ENCODE data around the gene CDH4. TPM values are rescaled to one million over a fixed set of nuclear protein-coding genes. Genes with fewer than 3 reads are reported as not detected.

CDH4 gene
- total RNA-seq, 2 donors from 2014 or later: 0.07 to 0.94 TPM

- no peak for DNase-seq (ENCODE audit: low spot score)
- no peak overlapping the region for H3K27ac ChIP-seq
- no peaks in the 10 kb centered on the region for H3K9me3 ChIP-seq
- no peaks in the 10 kb centered on the region for H3K27me3 ChIP-seq
- H3K4me1 ChIP-seq: peaks cover 0 to 5% of the 10 kb centered on the region in 2 donors
- H3K4me3 ChIP-seq: no peak overlapping the region
- H3K36me3 ChIP-seq: no peaks in the 10 kb centered on the region
- TF ChIP-seq, protein P1, sequence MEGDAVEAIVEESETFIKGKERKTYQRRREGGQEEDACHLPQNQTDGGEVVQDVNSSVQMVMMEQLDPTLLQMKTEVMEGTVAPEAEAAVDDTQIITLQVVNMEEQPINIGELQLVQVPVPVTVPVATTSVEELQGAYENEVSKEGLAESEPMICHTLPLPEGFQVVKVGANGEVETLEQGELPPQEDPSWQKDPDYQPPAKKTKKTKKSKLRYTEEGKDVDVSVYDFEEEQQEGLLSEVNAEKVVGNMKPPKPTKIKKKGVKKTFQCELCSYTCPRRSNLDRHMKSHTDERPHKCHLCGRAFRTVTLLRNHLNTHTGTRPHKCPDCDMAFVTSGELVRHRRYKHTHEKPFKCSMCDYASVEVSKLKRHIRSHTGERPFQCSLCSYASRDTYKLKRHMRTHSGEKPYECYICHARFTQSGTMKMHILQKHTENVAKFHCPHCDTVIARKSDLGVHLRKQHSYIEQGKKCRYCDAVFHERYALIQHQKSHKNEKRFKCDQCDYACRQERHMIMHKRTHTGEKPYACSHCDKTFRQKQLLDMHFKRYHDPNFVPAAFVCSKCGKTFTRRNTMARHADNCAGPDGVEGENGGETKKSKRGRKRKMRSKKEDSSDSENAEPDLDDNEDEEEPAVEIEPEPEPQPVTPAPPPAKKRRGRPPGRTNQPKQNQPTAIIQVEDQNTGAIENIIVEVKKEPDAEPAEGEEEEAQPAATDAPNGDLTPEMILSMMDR (IDR thresholded peaks at IDR 0.05): no peak
These were observed 51.6 kb downstream of the CDH4 start for GRCh38 chr20:61303675-61304074.

- no peak for DNase-seq (ENCODE audit: low spot score)
- Histone ChIP-seq H3K4me3 (no peak overlapping the region), H3K27me3 (no peaks in the 10 kb centered on the region), H3K27ac (no peak overlapping the region), H3K9me3 (no peaks in the 10 kb centered on the region), H3K36me3 (no peaks in the 10 kb centered on the region), H3K4me1 (peaks cover 0 to 5% of the 10 kb centered on the region in 2 donors)
- TF ChIP-seq, protein P1 (IDR thresholded peaks at IDR 0.05): no peak
These were observed 52.7 kb downstream of the CDH4 start for GRCh38 chr20:61304750-61305149.

DNA sequence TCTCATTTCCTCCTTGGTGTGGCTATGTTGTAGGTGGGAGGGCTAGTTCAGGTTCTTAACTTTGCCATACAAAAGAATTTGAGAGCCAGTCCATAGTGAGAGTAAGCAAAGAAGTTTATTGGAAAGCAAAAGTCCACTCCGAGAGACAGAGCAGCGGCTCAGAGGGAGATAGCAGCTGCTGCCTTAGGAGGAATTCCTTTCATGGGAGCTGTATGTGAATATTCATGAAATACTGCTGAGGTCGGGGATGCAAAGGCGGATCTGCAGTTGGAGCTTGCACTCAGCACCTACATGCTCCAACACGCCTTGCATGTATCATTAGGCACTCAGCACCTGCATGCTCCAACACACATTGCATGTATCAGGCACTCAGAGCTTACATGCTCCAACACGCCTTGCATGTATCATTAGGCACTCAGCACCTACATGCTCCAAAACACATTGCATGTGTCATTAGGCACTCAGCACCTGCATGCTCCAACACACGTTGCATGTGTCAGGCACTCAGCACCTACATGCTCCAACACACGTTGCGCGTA, 54.9 kb downstream of the CDH4 start:
- Histone ChIP-seq H3K4me1 (peaks cover 0 to 5% of the 10 kb centered on the region in 2 donors), H3K27ac (no peak overlapping the region), H3K36me3 (no peaks in the 10 kb centered on the region), H3K27me3 (no peaks in the 10 kb centered on the region), H3K4me3 (no peak overlapping the region), H3K9me3 (no peaks in the 10 kb centered on the region)
- DNase-seq (ENCODE audit: low spot score): no peak
- TF ChIP-seq, protein P1 (IDR thresholded peaks at IDR 0.05): no peak

GRCh38 chr20:61307686-61308476, 55.8 kb downstream of the CDH4 start:
- H3K4me3 ChIP-seq: no peak overlapping the region

GRCh38 chr20:61308477-61308774, 56.4 kb downstream of the CDH4 start:
- Histone ChIP-seq H3K27ac (no peak overlapping the region), H3K27me3 (no peaks in the 10 kb centered on the region)

More at GRCh38 chr20:61307686-61308476, 55.8 kb downstream of the CDH4 start:
- Histone ChIP-seq H3K27me3 (no peaks in the 10 kb centered on the region), H3K27ac (no peak overlapping the region), H3K36me3 (no peaks in the 10 kb centered on the region), H3K4me1 (peaks cover 0 to 5% of the 10 kb centered on the region in 2 donors), H3K9me3 (no peaks in the 10 kb centered on the region)
- no peak for DNase-seq (ENCODE audit: low spot score)
- TF ChIP-seq, protein P1 (IDR thresholded peaks at IDR 0.05): no peak

More at GRCh38 chr20:61308477-61308774, 56.4 kb downstream of the CDH4 start:
- TF ChIP-seq, protein P1 (IDR thresholded peaks at IDR 0.05): no peak
- H3K9me3 ChIP-seq: no peaks in the 10 kb centered on the region
- DNase-seq (ENCODE audit: low spot score): no peak
- H3K4me1 ChIP-seq: peaks cover 0 to 5% of the 10 kb centered on the region in 2 donors
- H3K36me3 ChIP-seq: no peaks in the 10 kb centered on the region
- no peak overlapping the region for H3K4me3 ChIP-seq
